HepG2 (cell line): ENCODE results near the gene PRIM2. TPM values are rescaled to one million over a fixed set of nuclear protein-coding genes. Genes with fewer than 3 reads are reported as not detected.

Experiments used
- microRNA counts: library from miRNA; unstranded; fragments of <30 nt; microRNA quantifications from one replicate; lab custom pipeline; 2015
- microRNA-seq: library from miRNA; unstranded; fragments of <30 nt; microRNA quantifications from one replicate; pipeline ENCODE4, GENCODE V29; 2020
- polyA plus RNA-seq, 8 experiments: library from polyadenylated mRNA; depleted of rRNA in 3 of 8; stranded (reverse) in 7 of 8; unstranded in 1 of 8; fragments of >200 nt; fragmentation: Illumina TruSeq in 4 of 8; extraction: Trizol in 4 of 8; gene quantifications; 2 replicates each; pipeline versions ENCODE4 v1.2.1 to v1.2.3, GENCODE V29; 2011 to 2016; ENCODE audit warnings: low read depth in 4 of 8, missing spikeins in 1 of 8, mixed read lengths in 1 of 8; ENCODE audit not compliant: insufficient read depth in 1 of 8
- small RNA-seq, 3 experiments: library from RNA; depleted of rRNA; stranded (forward); fragments of <200 nt; gene quantifications; one replicate each; pipeline ENCODE3, GENCODE V24; 2012; ENCODE audit warnings: low read depth in 2 of 3, low replicate concordance in 1 of 3; ENCODE audit not compliant: insufficient read length in 3 of 3, insufficient read depth in 2 of 3
- total RNA-seq, 5 experiments: library from RNA; depleted of rRNA; stranded (reverse); fragments of >200 nt; fragmentation: Illumina TruSeq; extraction: Trizol; gene quantifications; 2 replicates each; pipeline ENCODE4 v1.2.3, GENCODE V29; 2016; ENCODE audit warnings: low read depth in 1 of 5

PRIM2 gene
- total and polyA plus RNA-seq, 2 of the 13 experiments (the other 11 are each of a cell fraction or from before 2014, with no cell fraction given): 8.0 to 52.7 TPM

MicroRNAs encoded within 50 kb of the gene (microRNA counts, 767-probe panel; counts per million panel counts)
- not detected for microRNA hsa-miR-548u (lab: Ali Mortazavi, UCI)

Small RNA genes lying within 50 kb of the gene (microRNA-seq; reads per million reads assigned to microRNA genes)
- gene MIR548U: not detected

Small RNA genes lying within 50 kb of the gene (small RNA-seq; reads per million reads assigned to genes)
- 0 to 1.9 (median 0) reads per million in 3 experiments for gene MIR548U

Other genes with a start within 250 kb of the PRIM2 start
- gene ZNF451, start 227.4 kb upstream of the PRIM2 start, total RNA-seq (2016; rRNA removed; fragmentation: Illumina TruSeq; extraction: Trizol): 65.7 and 104 TPM in 2 replicates
- gene ZNF451, start 227.4 kb upstream of the PRIM2 start, polyA plus RNA-seq (2011; rRNA removed): 26.8 and 32.1 TPM in 2 replicates
- 15.1 and 23.0 TPM in 2 replicates for gene BAG2, start 145.3 kb upstream of the PRIM2 start, total RNA-seq (2016; rRNA removed; fragmentation: Illumina TruSeq; extraction: Trizol)
- 4.3 and 5.7 TPM in 2 replicates for gene BAG2, start 145.3 kb upstream of the PRIM2 start, polyA plus RNA-seq (2011; rRNA removed)
- 16.4 and 24.2 TPM in 2 replicates for gene RAB23, start 95.3 kb upstream of the PRIM2 start, total RNA-seq (2016; rRNA removed; fragmentation: Illumina TruSeq; extraction: Trizol)
- 4.3 and 5.5 TPM in 2 replicates for gene RAB23, start 95.3 kb upstream of the PRIM2 start, polyA plus RNA-seq (2011; rRNA removed)